Stimulated activated effector memory CD8-positive, alpha-beta T cell treated with anti-CD3 and anti-CD28 coated beads, Interleukin-12 subunit alpha, Interleukin-12 subunit beta, amount 100 ng/mL, for 72 hours (primary cell): ENCODE data around the gene LYRM9.
"Not testable (repeated sequence)": the region's sequence is repeated elsewhere in the genome, so short reads cannot be mapped to it uniquely, and the experiment has no call there.

Source experiments
- ATAC-seq: fragments of 150-1000 bp; cut with Tn5 transposase; 2 replicates; pipeline ENCODE4 v1.10.0; 2021
- DNase-seq, 2 donors: peaks; one replicate each; pipeline ENCODE4 v3.0.0; 2021 to 2022; ENCODE audit warnings: low spot score in 2 of 2
- H3K27ac Mint-ChIP-seq: one replicate; pipeline ENCODE4 v1.8.0; 2022; ENCODE audit warnings: mild to moderate bottlenecking, mixed read lengths
- H3K36me3 Mint-ChIP-seq: one replicate; pipeline ENCODE4 v1.8.0; 2022; ENCODE audit warnings: mild to moderate bottlenecking, mixed read lengths
- H3K4me1 Mint-ChIP-seq: one replicate; pipeline ENCODE4 v1.8.0; 2022; ENCODE audit warnings: mixed read lengths
- H3K4me3 Mint-ChIP-seq: one replicate; pipeline ENCODE4 v1.8.0; 2022; ENCODE audit warnings: mild to moderate bottlenecking, mixed read lengths
- H3K9me3 Mint-ChIP-seq: one replicate; pipeline ENCODE4 v1.8.0; 2022; ENCODE audit warnings: mixed read lengths

Gene LYRM9

DNA sequence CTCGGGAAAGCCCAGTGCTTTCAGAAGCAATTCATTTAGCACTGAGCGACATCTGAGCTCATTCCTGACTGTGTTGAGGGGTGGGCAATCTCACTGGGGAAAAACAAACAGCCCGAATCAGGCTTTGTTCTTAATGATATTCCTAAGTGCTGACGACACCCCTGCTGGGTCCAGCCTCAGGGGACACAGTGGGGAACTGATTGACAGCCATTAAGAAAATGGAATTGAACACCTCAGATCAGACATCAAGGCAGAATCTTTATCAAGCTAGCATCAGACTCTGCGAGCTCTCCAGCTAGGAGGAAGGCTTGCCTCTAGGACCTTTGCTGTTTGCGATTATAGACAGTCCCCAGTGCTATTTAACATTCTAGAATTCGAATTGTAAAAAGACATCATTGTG, 22.5 kb upstream of the LYRM9 start:
- peaks cover 2% of the 10 kb centered on the region for H3K9me3 Mint-ChIP-seq
- H3K27ac Mint-ChIP-seq: no peak overlapping the region
- no peak for DNase-seq
- H3K4me3 Mint-ChIP-seq: no peak overlapping the region
- no peaks in the 10 kb centered on the region for H3K4me1 Mint-ChIP-seq
- no peak for ATAC-seq
- H3K36me3 Mint-ChIP-seq: no peaks in the 10 kb centered on the region

- Mint-ChIP-seq H3K36me3 (no peaks in the 10 kb centered on the region), H3K4me3 (no peak overlapping the region), H3K4me1 (no peaks in the 10 kb centered on the region), H3K27ac (no peak overlapping the region), H3K9me3 (peaks cover 2% of the 10 kb centered on the region)
- DNase-seq (no peak), ATAC-seq (no peak)
Observed at GRCh38 chr17:27914382-27914781, 21.2 kb upstream of the LYRM9 start.

- Mint-ChIP-seq H3K9me3 (peaks cover 2% of the 10 kb centered on the region), H3K27ac (no peak overlapping the region), H3K4me1 (no peaks in the 10 kb centered on the region), H3K36me3 (no peaks in the 10 kb centered on the region), H3K4me3 (no peak overlapping the region)
- no peak for ATAC-seq
- no peak for DNase-seq
Observed at GRCh38 chr17:27912964-27913363, 19.8 kb upstream of the LYRM9 start.

DNA sequence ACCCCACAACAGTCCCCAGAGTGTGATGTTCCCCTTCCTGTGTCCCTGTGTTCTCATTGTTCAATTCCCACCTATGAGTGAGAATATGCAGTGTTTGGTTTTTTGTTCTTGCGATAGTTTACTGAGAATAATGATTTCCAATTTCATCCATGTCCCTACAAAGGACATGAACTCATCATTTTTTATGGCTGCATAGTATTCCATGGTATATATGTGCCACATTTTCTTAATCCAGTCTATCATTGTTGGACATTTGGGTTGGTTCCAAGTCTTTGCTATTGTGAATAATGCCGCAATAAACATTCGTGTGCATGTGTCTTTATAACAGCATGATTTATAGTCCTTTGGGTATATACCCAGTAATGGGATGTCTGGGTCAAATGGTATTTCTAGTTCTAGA, 19.1 kb upstream of the LYRM9 start:
- not testable (repeated sequence) for H3K9me3 Mint-ChIP-seq, H3K4me1 Mint-ChIP-seq, H3K27ac Mint-ChIP-seq, H3K4me3 Mint-ChIP-seq, DNase-seq, ATAC-seq, H3K36me3 Mint-ChIP-seq

DNA sequence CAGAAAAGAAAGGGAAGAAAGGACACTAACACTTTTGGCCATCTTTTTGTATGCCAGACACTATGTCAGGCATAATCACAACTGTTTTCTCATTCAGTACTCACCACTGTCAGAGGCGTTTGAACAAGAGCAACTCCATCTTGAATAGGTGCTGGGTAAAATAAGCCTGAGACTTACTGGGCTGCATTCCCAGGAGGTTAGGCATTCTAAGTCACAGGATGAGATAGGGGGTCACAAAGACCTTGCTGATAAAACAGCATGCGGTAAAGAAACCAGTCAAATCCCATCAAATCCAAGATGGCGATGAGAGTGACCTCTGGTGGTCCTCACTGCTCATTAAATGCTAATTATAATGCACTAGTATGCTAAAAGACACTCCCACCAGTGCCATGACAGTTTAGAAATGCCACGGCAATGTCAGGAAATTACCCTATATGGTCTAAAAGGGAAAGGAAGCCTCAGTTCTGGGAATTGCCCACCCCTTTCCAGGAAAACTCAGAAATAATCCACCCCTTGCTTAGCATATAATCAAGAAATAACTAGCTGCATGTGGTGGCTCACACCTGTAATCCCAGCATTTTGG, 14.9 kb upstream of the LYRM9 start:
- ATAC-seq (no peak), DNase-seq (no peak)
- Mint-ChIP-seq H3K27ac (no peak overlapping the region), H3K9me3 (peaks cover 2% of the 10 kb centered on the region), H3K36me3 (no peaks in the 10 kb centered on the region), H3K4me1 (no peaks in the 10 kb centered on the region), H3K4me3 (no peak overlapping the region)

GRCh38 chr17:27906623-27907022, 13.5 kb upstream of the LYRM9 start:
- DNase-seq (no peak), ATAC-seq (no peak)
- Mint-ChIP-seq H3K4me3 (no peak overlapping the region), H3K4me1 (no peaks in the 10 kb centered on the region), H3K36me3 (no peaks in the 10 kb centered on the region), H3K27ac (no peak overlapping the region), H3K9me3 (no peaks in the 10 kb centered on the region)

- no peak for DNase-seq
- Mint-ChIP-seq H3K27ac (no peak overlapping the region), H3K4me3 (no peak overlapping the region), H3K36me3 (no peaks in the 10 kb centered on the region), H3K9me3 (no peaks in the 10 kb centered on the region), H3K4me1 (no peaks in the 10 kb centered on the region)
- ATAC-seq: no peak
Observed at GRCh38 chr17:27906226-27906580, 13.0 kb upstream of the LYRM9 start.

GRCh38 chr17:27905447-27906225, 12.5 kb upstream of the LYRM9 start:
- ATAC-seq (no peak), DNase-seq (no peak)
- no peaks in the 10 kb centered on the region for H3K9me3 Mint-ChIP-seq
- H3K36me3 Mint-ChIP-seq: no peaks in the 10 kb centered on the region
- H3K4me1 Mint-ChIP-seq: no peaks in the 10 kb centered on the region
- H3K27ac Mint-ChIP-seq: no peak overlapping the region
- H3K4me3 Mint-ChIP-seq: no peak overlapping the region

DNA sequence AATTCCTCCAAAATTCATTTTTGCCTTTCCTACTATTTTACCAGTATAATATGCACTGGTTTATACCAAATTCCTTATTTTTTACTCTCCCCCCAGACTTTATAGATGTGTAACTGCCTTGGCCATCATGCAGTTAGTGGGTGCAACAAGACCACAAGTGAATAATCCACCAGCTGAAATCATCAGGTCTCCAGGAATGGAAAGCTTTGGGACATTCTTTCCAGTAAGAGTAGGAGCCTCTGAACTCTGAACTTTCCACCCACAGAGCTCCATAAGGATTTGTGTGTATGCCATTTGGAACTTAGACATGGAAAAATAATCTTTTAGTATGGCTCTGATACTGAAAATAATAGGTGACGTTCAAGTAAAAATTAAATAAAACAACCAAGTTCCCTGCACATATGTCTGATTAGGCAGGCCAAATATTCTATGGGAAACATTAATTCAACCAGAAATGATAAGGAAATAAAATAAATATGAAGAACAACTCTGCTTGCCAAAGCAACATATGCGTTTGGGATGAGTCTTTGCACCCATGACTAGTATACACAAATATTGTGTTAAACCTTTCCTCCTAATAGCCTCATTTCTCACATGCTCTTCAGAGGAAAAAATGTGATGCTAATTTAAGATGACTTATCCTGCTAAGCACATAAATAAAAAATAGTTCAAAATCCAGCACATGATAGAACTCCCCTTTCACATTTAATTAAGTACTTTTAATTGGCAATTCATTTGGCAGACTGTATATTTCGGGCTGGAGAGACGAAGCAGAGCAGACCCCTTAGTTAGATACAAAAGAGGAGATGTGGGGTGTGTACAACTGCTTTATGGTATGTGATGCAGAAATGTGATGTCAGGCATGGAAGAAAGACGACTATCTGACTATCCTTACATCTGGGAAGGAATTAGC, 11.6 kb upstream of the LYRM9 start:
- no peak for DNase-seq
- Mint-ChIP-seq H3K27ac (no peak overlapping the region), H3K9me3 (no peaks in the 10 kb centered on the region), H3K36me3 (no peaks in the 10 kb centered on the region), H3K4me3 (no peak overlapping the region), H3K4me1 (no peaks in the 10 kb centered on the region)
- ATAC-seq: no peak

DNA sequence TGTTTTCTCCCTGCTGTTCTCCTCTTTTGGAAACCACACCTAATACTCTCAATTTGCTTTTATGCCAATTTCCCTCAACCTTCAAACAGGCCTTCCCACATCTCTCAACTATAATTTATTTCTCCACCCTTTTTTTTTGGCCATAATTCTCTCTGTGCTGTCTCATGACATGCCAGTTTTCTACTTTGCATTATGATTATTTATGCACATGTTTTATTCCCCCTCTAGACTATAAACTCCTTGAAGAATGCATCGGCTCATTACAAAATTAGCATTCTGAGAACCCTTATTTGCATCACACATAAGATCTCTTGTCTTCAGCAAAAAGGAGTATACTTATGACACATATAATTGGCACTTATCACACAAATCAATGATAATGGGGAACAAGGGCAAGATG, 10.9 kb upstream of the LYRM9 start:
- H3K4me3 Mint-ChIP-seq: no peak overlapping the region
- DNase-seq: no peak
- H3K9me3 Mint-ChIP-seq: no peaks in the 10 kb centered on the region
- no peak overlapping the region for H3K27ac Mint-ChIP-seq
- H3K36me3 Mint-ChIP-seq: no peaks in the 10 kb centered on the region
- no peak for ATAC-seq
- no peaks in the 10 kb centered on the region for H3K4me1 Mint-ChIP-seq

DNA sequence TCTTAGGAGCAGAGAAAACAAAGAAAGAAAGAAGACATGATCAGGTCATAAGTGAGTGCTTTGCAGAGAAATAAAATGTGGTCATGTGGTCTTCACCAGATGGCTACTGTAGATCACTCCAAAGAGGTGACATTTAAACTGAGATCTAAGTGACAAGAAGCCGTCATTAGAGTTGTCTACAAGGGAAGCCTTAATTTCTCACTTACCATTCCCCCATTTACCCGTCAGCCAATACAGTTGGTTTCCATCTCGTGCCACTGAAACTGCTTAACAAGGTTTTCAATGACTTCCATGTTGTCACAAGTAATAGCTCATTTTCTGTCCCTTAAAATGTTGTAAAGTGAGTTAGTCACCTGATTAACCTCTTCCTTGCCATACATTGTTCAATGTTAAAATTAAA, 6.4 kb upstream of the LYRM9 start:
- DNase-seq (no peak), ATAC-seq (no peak)
- no peaks in the 10 kb centered on the region for H3K4me1 Mint-ChIP-seq
- H3K9me3 Mint-ChIP-seq: no peaks in the 10 kb centered on the region
- no peak overlapping the region for H3K27ac Mint-ChIP-seq
- no peaks in the 10 kb centered on the region for H3K36me3 Mint-ChIP-seq
- no peak overlapping the region for H3K4me3 Mint-ChIP-seq

DNA sequence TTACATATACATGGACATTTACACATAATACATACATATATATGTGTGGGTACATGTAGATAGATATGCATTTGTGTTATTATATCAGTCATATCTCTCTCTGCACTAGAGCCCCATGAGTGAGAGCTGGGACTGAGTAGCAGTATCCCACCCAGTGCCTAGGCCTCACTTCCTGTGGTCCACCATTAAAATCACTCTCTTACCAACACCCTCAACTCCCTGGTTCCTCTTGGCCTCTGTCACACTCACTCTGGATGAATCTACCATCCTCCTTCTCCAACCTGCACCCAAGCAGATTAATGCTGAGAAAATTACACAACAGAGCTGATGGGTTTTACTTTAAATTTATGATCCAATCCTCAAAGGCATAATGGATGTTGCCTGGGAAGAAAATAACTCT, 4.9 kb upstream of the LYRM9 start:
- DNase-seq (no peak), ATAC-seq (no peak)
- H3K4me1 Mint-ChIP-seq: peaks cover 12% of the 10 kb centered on the region
- no peaks in the 10 kb centered on the region for H3K9me3 Mint-ChIP-seq
- no peak overlapping the region for H3K4me3 Mint-ChIP-seq
- no peak overlapping the region for H3K27ac Mint-ChIP-seq
- H3K36me3 Mint-ChIP-seq: peaks cover 6% of the 10 kb centered on the region

DNA sequence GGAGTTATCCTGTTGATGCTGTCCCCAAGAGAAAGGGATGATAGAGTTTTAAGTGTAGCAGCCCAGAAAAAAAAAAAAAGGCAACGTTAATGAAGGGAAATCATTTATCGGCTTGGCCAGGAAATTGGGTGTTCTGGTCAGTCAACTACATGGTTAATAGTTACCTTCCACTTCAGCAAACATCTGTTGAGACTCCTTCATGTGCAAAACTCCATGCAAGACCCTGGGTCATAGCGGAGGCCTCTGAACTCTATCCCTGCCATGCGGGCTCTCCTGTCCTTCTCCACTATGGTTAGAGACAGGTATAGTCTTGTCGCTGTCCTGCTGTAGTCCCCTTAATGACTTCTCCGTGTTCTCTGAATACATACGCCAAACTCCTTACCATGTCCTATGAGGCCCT, 3.5 kb upstream of the LYRM9 start:
- ATAC-seq (no peak), DNase-seq (no peak)
- H3K4me3 Mint-ChIP-seq: no peak overlapping the region
- H3K4me1 Mint-ChIP-seq: peaks cover 12% of the 10 kb centered on the region
- no peak overlapping the region for H3K27ac Mint-ChIP-seq
- H3K36me3 Mint-ChIP-seq: peaks cover 6% of the 10 kb centered on the region
- H3K9me3 Mint-ChIP-seq: no peaks in the 10 kb centered on the region

DNA sequence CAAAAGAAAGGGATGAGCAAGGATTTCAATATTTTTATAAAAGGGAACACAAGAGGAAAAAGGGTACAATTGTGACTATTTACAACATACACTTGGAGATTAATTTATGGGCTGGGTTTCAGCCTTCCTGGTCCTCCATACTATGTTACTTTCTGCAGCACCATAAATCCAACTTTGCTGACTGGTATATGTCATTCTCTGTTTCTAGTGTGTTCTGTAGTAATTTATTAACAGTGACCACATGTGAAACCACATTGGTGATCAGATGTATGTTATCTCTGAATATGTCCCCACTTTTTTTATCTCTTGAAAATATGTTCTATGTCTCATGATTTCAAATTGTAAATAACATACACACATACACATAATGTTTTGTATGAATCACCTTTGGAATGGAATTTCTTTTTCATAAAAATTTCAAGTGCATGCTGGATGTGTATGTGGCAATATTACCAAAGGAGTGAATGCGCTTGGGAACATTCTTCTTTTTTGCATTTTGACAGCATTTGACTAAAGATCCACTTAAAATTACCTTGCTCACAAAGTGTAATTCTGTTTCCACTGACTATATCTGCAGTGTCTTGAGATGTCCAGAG, 2.9 kb upstream of the LYRM9 start:
- no peak for ATAC-seq
- peaks cover 6% of the 10 kb centered on the region for H3K36me3 Mint-ChIP-seq
- H3K9me3 Mint-ChIP-seq: no peaks in the 10 kb centered on the region
- peaks cover 12% of the 10 kb centered on the region for H3K4me1 Mint-ChIP-seq
- no peak overlapping the region for H3K27ac Mint-ChIP-seq
- no peak for DNase-seq
- no peak overlapping the region for H3K4me3 Mint-ChIP-seq

- Mint-ChIP-seq H3K4me1 (peaks cover 12% of the 10 kb centered on the region), H3K27ac (no peak overlapping the region), H3K36me3 (peaks cover 6% of the 10 kb centered on the region), H3K9me3 (no peaks in the 10 kb centered on the region), H3K4me3 (no peak overlapping the region)
- ATAC-seq: no peak
- DNase-seq: no peak
Observed at GRCh38 chr17:27895123-27895895, 2.1 kb upstream of the LYRM9 start.
